ENCODE results near the gene HAP1.
"Not testable (repeated sequence)": the region's sequence is repeated elsewhere in the genome, so short reads cannot be mapped to it uniquely, and the experiment has no call there.

Gene HAP1

GRCh38 chr17:41724476-41725050 is 9.9 kb downstream of the HAP1 start:
- no peak for DNase-seq

DNA sequence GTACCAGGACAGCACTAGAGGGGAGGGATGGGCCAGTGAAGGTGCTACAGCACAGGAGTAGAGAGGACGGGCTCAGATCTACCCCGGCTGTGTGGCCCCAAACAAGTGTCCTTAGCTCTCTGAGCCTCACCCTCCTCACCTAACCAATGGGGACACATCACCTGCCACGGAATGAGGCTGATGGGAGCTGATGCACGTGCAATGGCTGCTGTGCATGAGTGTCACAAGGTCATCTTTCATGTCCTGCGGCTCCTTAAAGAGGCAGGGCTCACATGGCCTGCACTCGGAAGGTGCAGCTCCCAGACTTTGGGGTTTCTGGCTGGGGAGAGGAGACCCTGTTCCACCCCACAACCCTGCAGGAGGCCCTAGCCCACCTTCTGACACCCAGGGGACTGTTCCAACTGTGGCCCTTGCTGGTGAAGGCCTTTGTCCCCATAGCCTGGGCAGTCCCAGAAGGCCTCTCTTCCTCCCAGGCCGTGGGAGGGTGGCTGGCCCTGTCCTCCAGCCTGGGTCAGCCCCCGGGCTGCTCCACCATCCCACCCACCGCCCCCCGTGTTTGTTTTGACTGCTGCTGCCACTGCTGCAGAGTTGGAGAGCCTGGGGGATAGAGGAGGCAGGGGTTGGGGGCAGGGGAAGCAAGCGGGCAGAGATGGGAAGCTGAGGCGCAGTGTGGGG is 10.5 kb downstream of the HAP1 start:
- DNase-seq, result no peak

- no peak for DNase-seq
These were observed 12.2 kb downstream of the HAP1 start for GRCh38 chr17:41722231-41722630.

- DNase-seq, result no peak
These were observed 16.2 kb downstream of the HAP1 start for GRCh38 chr17:41718287-41718645.

DNA sequence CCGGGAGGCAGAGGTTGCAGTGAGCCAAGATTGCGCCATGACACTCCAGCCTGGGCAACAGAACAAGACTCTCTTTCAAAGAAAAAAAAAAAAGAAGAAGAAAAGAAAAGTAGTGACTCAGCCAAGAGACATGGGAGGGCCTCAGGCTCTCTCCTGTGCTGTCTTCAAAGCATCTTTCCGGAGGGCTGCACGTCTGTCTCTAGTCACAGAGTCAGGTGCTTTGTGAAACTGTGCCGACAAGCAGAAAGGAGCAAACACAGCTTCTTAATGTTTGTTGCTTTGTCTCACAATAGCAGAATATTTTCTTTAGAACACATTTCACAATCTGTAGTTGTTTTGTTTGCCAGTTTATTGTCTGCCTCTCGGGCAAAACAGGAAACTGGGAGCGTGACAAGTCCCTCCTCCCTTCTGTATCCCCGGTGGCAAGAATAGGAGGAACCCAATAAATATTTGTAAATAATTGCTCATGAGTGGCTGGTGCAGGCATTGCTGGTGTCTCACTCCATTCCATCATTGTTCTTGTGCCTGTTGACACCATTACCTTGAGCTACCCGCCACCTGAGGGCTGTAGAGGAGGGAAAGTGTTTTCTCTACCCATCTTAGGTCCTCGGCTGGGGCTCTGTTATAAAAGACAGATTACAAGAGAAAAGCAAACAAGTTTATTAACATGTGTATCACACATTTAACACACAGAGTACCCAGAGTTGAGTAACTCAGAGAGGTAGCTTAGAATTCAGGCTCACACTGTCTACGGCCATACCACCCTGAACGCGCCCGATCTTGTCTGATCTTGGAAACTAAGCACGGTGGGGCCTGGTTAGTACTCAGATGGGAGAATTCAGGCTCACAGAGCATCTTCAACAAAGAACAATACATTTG is 16.8 kb downstream of the HAP1 start:
- DNase-seq, result no peak

DNA sequence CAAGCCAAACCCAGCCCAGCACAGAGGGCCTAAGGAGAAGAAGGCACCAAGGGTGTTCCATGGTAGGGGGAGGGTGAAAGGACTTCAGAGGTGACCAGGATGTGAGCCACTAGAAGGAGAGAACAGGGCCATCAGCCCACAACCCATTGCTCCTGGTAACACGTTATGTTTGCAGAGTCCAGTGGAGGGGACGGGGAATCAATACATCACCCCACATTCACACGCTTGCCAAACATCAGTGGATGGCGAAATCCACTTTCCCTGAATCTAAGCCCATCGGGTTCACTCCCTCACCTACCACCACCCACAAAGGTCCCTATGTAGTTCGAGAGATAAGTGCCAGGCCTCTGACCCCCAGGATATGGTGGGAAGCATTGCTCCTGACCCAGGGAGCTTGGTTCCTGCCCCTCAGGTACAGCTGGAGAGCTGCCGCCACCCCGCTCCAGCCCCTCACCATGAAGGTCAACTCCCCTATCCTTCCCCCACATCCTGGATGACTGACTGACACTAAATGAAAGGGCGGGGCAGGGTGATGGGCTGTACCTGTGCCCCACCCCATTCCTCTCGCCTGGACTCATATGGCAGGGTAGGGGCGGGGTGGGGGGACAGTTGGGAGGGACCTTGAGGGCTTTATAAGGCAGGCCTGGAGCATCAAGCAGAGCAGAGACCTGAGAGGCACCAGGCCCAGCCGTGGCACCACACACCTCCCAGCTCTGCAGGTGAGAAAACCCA is 22.6 kb downstream of the HAP1 start, which contains the start of gene GAST:
Gene GAST (plus strand): TSS at position 663 of the 732 bp plus-strand sequence. CDS start 3,106 bp downstream, outside the sequence.
- DNase-seq, result no peak

DNA sequence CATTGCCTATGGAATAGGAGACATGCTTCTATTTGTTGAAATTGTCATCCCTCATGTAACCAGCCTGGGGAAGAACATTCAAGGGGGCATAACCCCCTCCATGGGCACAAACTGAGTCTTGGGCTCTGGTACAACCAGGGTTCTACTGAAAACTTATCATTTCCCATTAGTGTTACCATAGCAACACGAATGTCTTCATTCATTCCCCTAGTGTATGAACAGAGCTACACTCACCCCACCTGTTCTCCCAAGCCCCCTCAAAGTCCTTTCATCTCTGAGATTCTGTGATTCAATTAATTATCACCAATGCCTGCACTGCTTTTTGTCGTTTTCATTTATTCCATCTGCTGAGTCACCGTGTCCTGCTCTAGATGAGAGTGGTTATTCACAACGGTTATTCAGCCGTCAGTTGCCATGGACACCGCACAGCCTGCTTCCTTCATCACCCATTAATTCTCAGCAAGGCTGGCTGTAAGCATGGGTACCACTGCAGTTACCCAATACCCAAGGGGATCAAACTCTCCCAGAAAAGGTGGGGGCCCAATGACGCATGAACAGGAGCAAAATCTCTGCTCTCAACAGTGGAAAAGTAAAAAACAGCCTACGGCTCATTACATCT is 23.9 kb downstream of the HAP1 start:
- peak; percentile 41 to 45 for DNase-seq

- DNase-seq, result no peak
These were observed 26.4 kb downstream of the HAP1 start for GRCh38 chr17:41707803-41708669.

- DNase-seq, result no peak
These were observed 29.0 kb downstream of the HAP1 start for GRCh38 chr17:41705271-41705991.

DNA sequence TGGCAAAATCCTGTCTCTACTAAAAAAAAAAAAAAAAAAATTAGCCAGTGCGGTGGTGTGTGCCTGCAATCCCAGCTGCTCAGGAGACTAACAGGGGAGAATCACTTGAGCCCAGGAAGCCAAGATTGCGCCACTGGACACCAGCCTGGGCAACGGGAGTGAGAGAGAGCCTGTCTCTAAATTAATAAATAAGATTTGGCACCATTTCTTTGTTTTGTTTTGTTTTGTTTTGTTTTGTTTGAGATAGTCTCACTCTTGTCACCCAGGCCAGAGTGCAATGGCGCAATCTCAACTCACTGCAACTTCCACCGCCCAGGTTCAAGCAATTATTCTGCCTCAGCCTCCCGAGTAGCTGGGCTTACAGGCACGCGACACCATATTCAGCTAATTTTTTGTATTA is 31.7 kb downstream of the HAP1 start:
- DNase-seq, result no peak

GRCh38 chr17:41700843-41701242 is 33.6 kb downstream of the HAP1 start:
- not testable (repeated sequence) for DNase-seq

DNA sequence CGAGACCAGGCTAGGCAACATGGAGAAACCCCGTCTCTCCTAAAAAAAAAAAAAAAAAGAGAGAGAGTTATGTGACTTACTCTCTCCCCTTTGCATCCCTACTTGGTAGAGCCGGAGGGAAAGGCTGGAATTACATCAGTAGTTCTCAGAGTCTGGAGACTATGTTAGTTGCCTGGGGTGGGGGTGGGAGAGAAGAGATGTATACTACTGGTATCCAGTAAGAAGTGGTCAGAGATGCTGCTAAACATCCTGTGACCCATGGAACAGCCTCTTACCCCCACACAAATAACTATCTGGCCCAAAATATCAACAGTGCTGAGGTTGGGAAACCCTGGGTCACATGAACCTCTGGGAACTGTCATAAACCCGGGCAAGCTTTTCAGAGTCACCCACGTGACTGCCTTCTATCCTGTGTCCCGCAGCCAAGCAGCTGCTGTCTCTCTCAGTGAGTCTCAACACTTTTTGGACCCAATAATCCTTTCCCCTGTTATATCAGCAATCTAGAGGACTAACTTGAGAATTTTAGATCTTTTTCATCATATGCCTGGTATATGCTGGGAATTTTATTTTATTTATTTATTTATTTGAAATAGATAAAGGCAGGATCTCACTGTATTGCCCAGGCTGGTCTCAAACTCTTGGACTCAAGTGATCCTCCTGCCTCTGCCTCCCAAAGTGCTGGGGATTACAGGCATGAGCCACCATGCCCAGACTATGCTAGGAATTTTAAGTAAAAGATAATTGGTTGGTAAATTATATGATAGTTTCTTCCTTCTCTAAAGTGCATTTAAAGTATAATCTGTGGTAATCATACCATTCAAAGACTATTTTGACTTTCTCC is 37.1 kb downstream of the HAP1 start:
- no peak for DNase-seq

DNA sequence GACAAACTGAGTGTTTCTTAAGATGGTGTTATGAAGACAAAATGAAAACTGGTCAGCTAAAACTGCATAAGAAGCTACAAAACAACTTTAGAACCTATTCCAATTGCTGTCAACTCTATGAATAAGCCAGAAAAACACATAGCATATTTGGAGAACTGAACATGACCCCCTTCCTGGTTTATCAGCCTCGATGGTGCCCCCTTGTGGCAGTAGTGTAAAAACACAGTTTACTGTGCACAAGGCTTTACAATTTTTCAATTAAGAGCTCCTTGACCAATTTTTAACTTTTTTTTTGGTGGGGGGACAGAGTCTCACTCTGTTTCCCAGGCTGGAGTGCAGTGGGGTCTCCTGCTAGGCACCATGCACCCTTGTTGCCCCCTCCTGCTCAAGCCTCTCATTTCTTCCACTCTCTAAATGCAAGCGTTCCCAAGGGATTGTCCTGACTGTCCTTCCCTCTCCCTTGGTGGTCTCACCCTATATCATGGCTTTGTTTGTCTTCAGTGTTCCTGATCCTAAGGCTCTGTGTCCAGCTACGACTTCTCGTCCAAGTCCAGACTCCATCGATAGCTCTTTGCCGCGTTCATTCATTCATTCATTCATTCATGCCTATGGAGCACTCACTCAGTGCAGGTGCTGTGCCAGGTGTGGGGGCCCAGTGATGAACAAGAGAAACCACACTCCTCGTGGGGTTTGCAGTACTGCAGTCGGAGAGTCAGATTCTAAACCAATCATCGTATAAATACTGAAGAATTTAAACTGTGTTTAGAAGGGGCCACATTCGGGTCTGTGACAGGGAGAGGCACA is 38.3 kb downstream of the HAP1 start:
- DNase-seq, result peak; percentile 45 to 66

- no peak for DNase-seq
These were observed 39.2 kb downstream of the HAP1 start for GRCh38 chr17:41695134-41695661.

DNA sequence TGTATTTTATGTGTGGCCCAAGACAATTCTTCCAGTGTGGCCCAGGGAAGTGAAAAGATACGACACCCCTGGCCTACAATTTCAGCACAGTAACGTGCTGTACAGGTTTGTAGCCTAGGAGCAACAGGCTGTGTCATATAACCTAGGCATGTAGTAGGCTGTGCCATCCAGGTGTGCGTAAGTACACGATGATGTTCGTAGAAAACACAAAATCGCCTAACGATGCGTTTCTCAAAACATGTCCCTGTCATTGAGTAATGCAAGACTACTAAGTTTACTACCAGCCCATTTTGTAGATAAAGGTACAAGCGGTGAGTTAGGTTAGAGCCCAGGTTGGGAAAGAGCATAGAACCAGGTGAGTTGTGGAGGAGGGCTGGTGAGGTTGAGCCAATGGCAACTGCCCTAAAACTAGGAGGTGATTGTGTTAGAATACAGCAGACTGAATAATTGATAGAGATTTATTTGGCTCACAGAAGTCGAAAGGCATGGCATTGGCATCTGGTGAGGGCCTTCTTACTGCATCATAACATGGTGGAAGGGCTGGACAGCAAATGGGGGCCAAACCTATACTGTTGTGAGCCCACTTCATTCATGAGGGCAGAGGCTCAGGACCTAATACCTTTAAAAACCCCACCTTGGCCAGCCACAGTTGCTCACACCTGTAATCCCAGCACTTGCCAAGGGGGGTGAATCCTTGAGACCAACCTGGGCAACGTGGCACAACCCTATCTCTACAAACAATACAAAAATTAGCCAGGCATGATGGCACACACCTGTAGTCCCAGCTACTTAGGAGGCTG is 41.5 kb downstream of the HAP1 start:
- DNase-seq, result no peak

- DNase-seq, result no peak
These were observed 43.2 kb downstream of the HAP1 start for GRCh38 chr17:41691031-41691777.

GRCh38 chr17:41690497-41690896 is 43.9 kb downstream of the HAP1 start:
- DNase-seq, result no peak

Measured in NCI-H1930 (cell line).